ENCODE data around the gene ZNF597.

ZNF597 gene

GRCh38 chr16:3443108-3444031, at the start of gene ZNF597, which contains the start of gene NAA60:
ZNF597 (minus strand) TSS chr16:3443504; CDS start chr16:3443153, 351 bp downstream.
NAA60 (plus strand) TSS chr16:3443680; CDS start chr16:3476228, 32,548 bp downstream.
- peak; percentile 89 for DNase-seq
- peak within 1 kb of the TSS; percentile 91 for H3K4me2 ChIP-seq (ENCODE audit: insufficient read depth, low read length)
- peak within 1 kb of the TSS; percentile 47 to 74 for H3K4me3 ChIP-seq (ENCODE audit: low read depth in 1 of 2, low read length in 2 of 2)
- H3K9me3 ChIP-seq (ENCODE audit: insufficient read depth, low read length, severe bottlenecking): peaks cover 2% of the 10 kb centered on the region
- no peaks in the 10 kb centered on the region for H3K27me3 ChIP-seq (ENCODE audit: insufficient read depth, low read length, poor library complexity)
- TF ChIP-seq CTCF (IDR thresholded peaks at IDR 0.05; ENCODE audit: borderline replicate concordance, extremely low read depth, low read length, poor library complexity, severe bottlenecking): no peak
- TF ChIP-seq EZH2 (IDR thresholded peaks at IDR 0.05; ENCODE audit: borderline replicate concordance, low read depth, low read length, severe bottlenecking): no peak
- H3K27ac ChIP-seq (ENCODE audit: low read length): peak within 1 kb of the TSS; percentile 75
- peaks cover 22% of the 10 kb centered on the region for H3K36me3 ChIP-seq (ENCODE audit: insufficient read depth, low read length)
- peak within 1 kb of the TSS; percentile 75 for H2AFZ ChIP-seq (ENCODE audit: low read depth, low read length)
- H4K20me1 ChIP-seq (ENCODE audit: insufficient read depth, low read length): 0 out of 2 replicates have a peak, but pooled peaks cover 3% of the 10 kb centered on the region
- H3K79me2 ChIP-seq (ENCODE audit: insufficient read depth, low read length): peaks cover 48% of the 10 kb centered on the region
- H3K4me1 ChIP-seq (ENCODE audit: insufficient read depth, low read length): peaks cover 19% of the 10 kb centered on the region
- peak within 1 kb of the TSS; percentile 65 for H3K9ac ChIP-seq (ENCODE audit: low read depth, low read length)
- ATAC-seq (ENCODE audit: insufficient read depth, low read depth): peak; percentile 98

- Histone ChIP-seq H3K9me3 (ENCODE audit: insufficient read depth, low read length, severe bottlenecking) (no peaks in the 10 kb centered on the region), H3K36me3 (ENCODE audit: insufficient read depth, low read length) (peaks cover 9% of the 10 kb centered on the region; the same call in 1 of the 2 replicates), H3K79me2 (ENCODE audit: insufficient read depth, low read length) (no peaks in the 10 kb centered on the region), H3K9ac (ENCODE audit: low read depth, low read length) (no peak overlapping the region), H3K4me3 (ENCODE audit: low read depth in 1 of 2, low read length in 2 of 2) (no peak overlapping the region), H3K27me3 (ENCODE audit: insufficient read depth, low read length, poor library complexity) (no peaks in the 10 kb centered on the region), H3K4me2 (ENCODE audit: insufficient read depth, low read length) (no peak overlapping the region), H3K27ac (ENCODE audit: low read length) (no peak overlapping the region), H4K20me1 (ENCODE audit: insufficient read depth, low read length) (peaks cover 9% of the 10 kb centered on the region; the same call in 1 of the 2 replicates), H3K4me1 (ENCODE audit: insufficient read depth, low read length) (no peaks in the 10 kb centered on the region), H2AFZ (ENCODE audit: low read depth, low read length) (no peak overlapping the region)
- ATAC-seq (ENCODE audit: insufficient read depth, low read depth): no peak
- no peak for TF ChIP-seq EZH2 (IDR thresholded peaks at IDR 0.05; ENCODE audit: borderline replicate concordance, low read depth, low read length, severe bottlenecking)
- no peak for TF ChIP-seq CTCF (IDR thresholded peaks at IDR 0.05; ENCODE audit: borderline replicate concordance, extremely low read depth, low read length, poor library complexity, severe bottlenecking)
- DNase-seq: no peak
Measured at GRCh38 chr16:3492356-3492755, 49.1 kb upstream of the ZNF597 start.

GRCh38 chr16:3490911-3491629, 47.8 kb upstream of the ZNF597 start:
- no peak overlapping the region for H3K9ac ChIP-seq (ENCODE audit: low read depth, low read length)
- peak; percentile 31 for TF ChIP-seq CTCF (IDR thresholded peaks at IDR 0.05; ENCODE audit: borderline replicate concordance, extremely low read depth, low read length, poor library complexity, severe bottlenecking)
- no peak for TF ChIP-seq EZH2 (IDR thresholded peaks at IDR 0.05; ENCODE audit: borderline replicate concordance, low read depth, low read length, severe bottlenecking)
- no peak overlapping the region for H3K4me2 ChIP-seq (ENCODE audit: insufficient read depth, low read length)
- DNase-seq: no peak
- H4K20me1 ChIP-seq (ENCODE audit: insufficient read depth, low read length): peaks cover 15% of the 10 kb centered on the region; the same call in 1 of the 2 replicates
- peaks cover 19% of the 10 kb centered on the region for H3K36me3 ChIP-seq (ENCODE audit: insufficient read depth, low read length)
- H3K27me3 ChIP-seq (ENCODE audit: insufficient read depth, low read length, poor library complexity): no peaks in the 10 kb centered on the region
- no peak overlapping the region for H3K27ac ChIP-seq (ENCODE audit: low read length)
- H3K9me3 ChIP-seq (ENCODE audit: insufficient read depth, low read length, severe bottlenecking): no peaks in the 10 kb centered on the region
- H3K4me1 ChIP-seq (ENCODE audit: insufficient read depth, low read length): no peaks in the 10 kb centered on the region
- no peak overlapping the region for H3K4me3 ChIP-seq (ENCODE audit: low read depth in 1 of 2, low read length in 2 of 2)
- ATAC-seq (ENCODE audit: insufficient read depth, low read depth): peak; percentile 10; the same call in 1 of the 3 replicates
- no peaks in the 10 kb centered on the region for H3K79me2 ChIP-seq (ENCODE audit: insufficient read depth, low read length)
- no peak overlapping the region for H2AFZ ChIP-seq (ENCODE audit: low read depth, low read length)

Data from DND-41 (cell line).